ENCODE data around the gene ACRBP.

- no peak for TF ChIP-seq CTCF (IDR thresholded peaks at IDR 0.05)
- TF ChIP-seq POLR2A (IDR thresholded peaks at IDR 0.05) = no peak
These were observed 15.3 kb upstream of the ACRBP start for GRCh38 chr12:6662602-6662905.

Data from esophagus squamous epithelium (tissue), 4 donors.